GM21515 (cell line): Measurements from ENCODE around the gene M1AP.

Source experiments
- ATAC-seq: cut with Tn5 transposase; IDR thresholded peaks from one replicate; pipeline ENCODE4 v1.9.1; 2021; ENCODE audit not compliant: unreplicated experiment

The M1AP gene

GRCh38 chr2:74528600-74529356 lies 119.4 kb downstream of the M1AP start:
- peak; percentile 9 for ATAC-seq

GRCh38 chr2:74527741-74528140 lies 120.4 kb downstream of the M1AP start:
- ATAC-seq, result no peak

- ATAC-seq, result no peak
Observed at GRCh38 chr2:74526649-74527230, 121.4 kb downstream of the M1AP start.

- no peak for ATAC-seq
Observed at GRCh38 chr2:74525717-74526648, 122.1 kb downstream of the M1AP start, which contains the start of gene DQX1. Gene DQX1 (minus strand): TSS chr2:74526231. CDS start chr2:74525729, 502 bp downstream.

GRCh38 chr2:74524955-74525716 lies 123.0 kb downstream of the M1AP start:
- ATAC-seq, result no peak

- ATAC-seq, result no peak
Observed at GRCh38 chr2:74524005-74524404, 124.1 kb downstream of the M1AP start.

- ATAC-seq, result no peak
Observed at GRCh38 chr2:74522516-74522915, 125.6 kb downstream of the M1AP start.

GRCh38 chr2:74516650-74517049 lies 131.5 kb downstream of the M1AP start:
- ATAC-seq, result no peak

- ATAC-seq, result no peak
Observed at GRCh38 chr2:74515981-74516633, 132.0 kb downstream of the M1AP start.

- no peak for ATAC-seq
Observed at GRCh38 chr2:74515271-74515980, 132.7 kb downstream of the M1AP start.

GRCh38 chr2:74514368-74515270 lies 133.5 kb downstream of the M1AP start, which contains the start of gene TLX2:
Gene TLX2 (plus strand): TSS chr2:74514450. CDS start chr2:74514807, 357 bp downstream.
- ATAC-seq, result no peak

GRCh38 chr2:74513605-74514367 lies 134.3 kb downstream of the M1AP start:
- no peak for ATAC-seq

- no peak for ATAC-seq
Observed at GRCh38 chr2:74512744-74513604, 135.2 kb downstream of the M1AP start.

GRCh38 chr2:74511104-74511989 lies 136.8 kb downstream of the M1AP start:
- no peak for ATAC-seq

- no peak for ATAC-seq
Observed at GRCh38 chr2:74510272-74510671, 137.9 kb downstream of the M1AP start.
